Endothelial cell of umbilical vein (primary cell): Measurements from ENCODE around the gene ANKZF1. TPM values are rescaled to one million over a fixed set of nuclear protein-coding genes. Genes with fewer than 3 reads are reported as not detected.
"Not testable (repeated sequence)": the region's sequence is repeated elsewhere in the genome, so short reads cannot be mapped to it uniquely, and the experiment has no call there.

Experiments
- BruUV-seq: library from RNA; stranded (reverse); fragments of 400-500 nt; replicated peaks from 2 replicates; lab custom pipeline; 2021; lab: Mats Ljungman, UMichigan
- CTCF ChIA-PET: fragments of 300-600, 350-600 bp; sonication (Branson Sonifier 250); formaldehyde crosslinking; loops from one replicate; lab custom pipeline; 2021; ENCODE audit warnings: antibody characterized with exemption, inconsistent platforms; lab: Charles Lee
- POLR2A ChIA-PET: fragments of 300-600, 350-600 bp; sonication (Branson Sonifier 250); formaldehyde crosslinking; loops from one replicate; lab custom pipeline; 2021; ENCODE audit warnings: antibody characterized with exemption, inconsistent platforms; lab: Charles Lee
- DNase-seq: peaks from one replicate; pipeline ENCODE4 v3.0.0-alpha.2; 2011; ENCODE audit warnings: low read depth, low spot score
- FAIRE-seq: peaks from 2 replicates; lab custom pipeline; 2011; peaks lifted over from hg19 to GRCh38; lab: Jason Lieb, UNC
- H2AFZ ChIP-seq: 2 replicates; pipeline ENCODE4 v1.6.0; 2012; ENCODE audit warnings: low read depth, low read length, control low read depth, inconsistent platforms
- H3K27ac ChIP-seq: 2 replicates; pipeline ENCODE4 v1.5.1; 2011; ENCODE audit warnings: low read depth, mild to moderate bottlenecking, control low read depth, low read length, moderate library complexity; ENCODE audit not compliant: insufficient read depth
- H3K27me3 ChIP-seq, 2 experiments: 2 replicates each; pipeline versions ENCODE4 v1.6.0 to v1.6.1; 2011; ENCODE audit warnings: low read length in 2 of 2, mixed read lengths in 1 of 2; ENCODE audit not compliant: control insufficient read depth in 2 of 2, insufficient read depth in 2 of 2
- H3K36me3 ChIP-seq, 2 experiments: 2 replicates in 1 of 2; 3 replicates in 1 of 2; pipeline ENCODE4 v1.5.1; 2011; ENCODE audit warnings: low read length in 2 of 2, mild to moderate bottlenecking in 1 of 2, moderate library complexity in 1 of 2; ENCODE audit not compliant: control insufficient read depth in 2 of 2, insufficient read depth in 2 of 2; ENCODE audit errors: extremely low read depth in 1 of 2
- H3K4me1 ChIP-seq: 3 replicates; pipeline ENCODE4 v1.5.1; 2011; ENCODE audit warnings: mild to moderate bottlenecking, low read length; ENCODE audit not compliant: control insufficient read depth, insufficient read depth; ENCODE audit errors: extremely low read depth
- H3K4me2 ChIP-seq: 2 replicates; pipeline ENCODE4 v1.6.1; 2011; ENCODE audit warnings: low read length, control low read depth, mixed read lengths; ENCODE audit not compliant: insufficient read depth
- H3K4me3 ChIP-seq, 3 experiments: fragments of 200-600 bp in 1 of 3; sonication (generic), shearing (Covaris generic) in 1 of 3; replicated peaks in 1 of 3; 2 replicates each; pipeline ENCODE4 v1.5.1; 2011 to 2016; ENCODE audit warnings: control low read depth in 3 of 3, low read length in 3 of 3, mild to moderate bottlenecking in 2 of 3, inconsistent platforms in 1 of 3, low read depth in 1 of 3, moderate library complexity in 1 of 3; ENCODE audit not compliant: insufficient read depth in 1 of 3
- H3K79me2 ChIP-seq: 2 replicates; pipeline ENCODE4 v1.6.0; 2012; ENCODE audit warnings: low read length, inconsistent platforms; ENCODE audit not compliant: control insufficient read depth, insufficient read depth
- H3K9ac ChIP-seq: replicated peaks from 2 replicates; pipeline ENCODE3; 2011; ENCODE audit warnings: low read length, control low read depth; ENCODE audit not compliant: insufficient read depth; ENCODE audit errors: extremely low read depth
- H3K9me1 ChIP-seq: replicated peaks from 3 replicates; pipeline ENCODE4 v1.6.0; 2011; ENCODE audit warnings: mild to moderate bottlenecking, low read length; ENCODE audit not compliant: control insufficient read depth, insufficient read depth; ENCODE audit errors: extremely low read depth
- H3K9me3 ChIP-seq: replicated peaks from 2 replicates; pipeline ENCODE4 v1.5.1; 2012; ENCODE audit warnings: low read length, inconsistent platforms; ENCODE audit not compliant: control insufficient read depth, insufficient read depth
- H4K20me1 ChIP-seq: replicated peaks from 2 replicates; pipeline ENCODE3; 2011; ENCODE audit warnings: mild to moderate bottlenecking, low read length; ENCODE audit not compliant: control insufficient read depth, insufficient read depth; ENCODE audit errors: extremely low read depth
- POLR2A ChIP-seq: IDR thresholded peaks from 2 replicates; pipeline ENCODE4 v1.6.1; 2012; ENCODE audit warnings: low read depth, mild to moderate bottlenecking, control low read depth, low read length
- dilution Hi-C: fragments of 300-500 bp; cut with MboI; formaldehyde crosslinking; loops from one replicate; pipeline ENCODE4 v1.15.0; 2019; ENCODE audit warnings: low sequenced_read_pairs; ENCODE audit not compliant: extremely low pct_ligation_motif_present
- intact Hi-C: fragments of 100-400 bp; cut with micrococcal nuclease; formaldehyde crosslinking; loops from one replicate; pipeline ENCODE4 v1.10.0; 2022
- polyA plus RNA-seq, 4 experiments: library from polyadenylated mRNA; depleted of rRNA in 3 of 4; stranded (reverse) in 3 of 4; unstranded in 1 of 4; fragments of >200 nt; gene quantifications; 2 replicates each; pipeline versions ENCODE4 v1.2.1 to v1.2.3, GENCODE V29; 2011 to 2012; ENCODE audit warnings: missing spikeins in 1 of 4
- total RNA-seq: library from RNA; stranded (reverse); gene quantifications from 2 replicates; pipeline ENCODE4 v1.2.3, GENCODE V29; 2021
- TF ChIP-seq, protein P1 (sequence below), 2 donors: IDR thresholded peaks; 1 replicate in 1 of 2; 2 replicates in 1 of 2; pipeline ENCODE4 v1.5.1; 2011; ENCODE audit warnings: low read length in 2 of 2, mild to moderate bottlenecking in 2 of 2, moderate library complexity in 2 of 2, control low read depth in 1 of 2, inconsistent platforms in 1 of 2, low read depth in 1 of 2; ENCODE audit not compliant: insufficient read depth in 1 of 2; ENCODE audit errors: extremely low read depth in 1 of 2

The ANKZF1 gene
- total and polyA plus RNA-seq, 2 donors (not counting 3 experiments of a cell fraction or from before 2014, with no cell fraction given): 26.5 to 36.2 TPM

DNA sequence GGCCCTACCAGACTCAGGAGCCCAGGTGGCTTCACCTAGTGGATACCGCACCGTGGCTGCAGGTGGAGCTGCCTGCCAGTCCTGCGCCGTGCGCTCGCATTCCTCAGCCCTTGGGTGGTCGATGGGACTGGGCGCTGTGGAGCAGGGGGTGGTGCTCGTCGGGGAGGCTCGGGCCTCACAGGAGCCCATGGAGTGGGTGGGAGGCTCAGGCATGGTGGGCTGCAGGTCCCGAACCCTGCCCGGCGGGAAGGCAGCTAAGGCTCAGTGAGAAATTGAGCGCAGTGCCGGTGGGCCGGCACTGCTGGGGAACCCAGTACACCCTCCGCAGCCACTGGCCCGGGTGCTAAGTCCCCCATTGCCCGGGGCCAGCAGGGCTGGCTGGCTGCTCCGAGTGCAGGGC lies 28.3 kb upstream of the ANKZF1 start:
- H2AFZ ChIP-seq, intact Hi-C loops, BruUV-seq, H3K27me3 ChIP-seq, H3K4me1 ChIP-seq, POLR2A ChIA-PET, H3K4me3 ChIP-seq, H3K9me1 ChIP-seq, H3K79me2 ChIP-seq, FAIRE-seq, CTCF ChIA-PET, dilution Hi-C loops, H3K9ac ChIP-seq, H3K27ac ChIP-seq, H3K36me3 ChIP-seq, H3K4me2 ChIP-seq, H4K20me1 ChIP-seq, DNase-seq, H3K9me3 ChIP-seq: not testable (repeated sequence)

DNA sequence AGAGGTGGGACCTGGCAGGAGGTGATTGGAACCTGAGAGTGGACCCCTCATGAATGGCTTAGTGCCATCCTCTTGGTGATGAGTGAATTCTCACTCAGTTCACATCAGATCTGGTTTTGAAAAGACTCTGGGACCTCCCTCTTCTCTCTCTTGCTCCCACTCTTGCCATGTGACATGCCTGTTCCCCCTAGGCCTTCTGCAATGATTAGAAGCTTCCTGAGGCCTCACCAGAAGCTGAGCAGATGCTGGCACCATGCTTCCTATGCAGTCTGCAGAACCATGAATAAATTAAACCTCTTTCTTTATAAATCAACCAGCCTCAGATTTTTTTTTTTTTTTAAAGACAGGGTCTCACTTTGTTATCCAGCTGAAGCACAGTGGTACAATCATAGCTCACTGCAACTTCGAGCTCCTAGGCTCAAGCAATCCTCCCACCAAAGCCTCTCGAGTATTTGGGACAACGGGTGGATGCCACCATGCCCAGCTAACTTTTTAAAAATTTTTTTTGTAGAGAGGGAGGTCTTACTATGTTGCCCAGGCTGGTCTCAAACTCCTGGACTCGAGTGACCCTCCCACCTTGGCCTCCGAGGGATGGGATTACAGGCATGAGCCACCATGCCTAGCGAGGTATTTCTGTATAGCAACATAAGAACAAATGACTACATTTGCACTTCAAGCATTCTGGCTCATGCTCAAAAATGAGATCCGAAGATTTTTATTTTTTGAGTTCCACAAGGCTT lies 25.0 kb upstream of the ANKZF1 start:
- Histone ChIP-seq H3K4me1 (peaks cover 18% of the 10 kb centered on the region), H3K27ac (no peak overlapping the region), H2AFZ (no peak overlapping the region), H4K20me1 (no peaks in the 10 kb centered on the region), H3K27me3 (no peaks in the 10 kb centered on the region), H3K4me3 (no peak overlapping the region), H3K36me3 (peaks cover 0 to 5% of the 10 kb centered on the region in 2 experiments), H3K9me1 (no peaks in the 10 kb centered on the region), H3K9me3 (no peaks in the 10 kb centered on the region), H3K4me2 (no peak overlapping the region), H3K79me2 (no peaks in the 10 kb centered on the region), H3K9ac (no peak overlapping the region)
- ChIA-PET CTCF (interaction anchor here (1.2 kb wide), 1 partner anchor 19 kb away, joined by 3 read pairs; no protein-coding TSS in a partner anchor), POLR2A (no interaction called here)
- FAIRE-seq (no peak), DNase-seq (no peak)
- dilution Hi-C loops (no loop called here), intact Hi-C loops (no loop called here)
- no TSS peak for BruUV-seq
- no peak for TF ChIP-seq POLR2A
- TF ChIP-seq, protein P1, sequence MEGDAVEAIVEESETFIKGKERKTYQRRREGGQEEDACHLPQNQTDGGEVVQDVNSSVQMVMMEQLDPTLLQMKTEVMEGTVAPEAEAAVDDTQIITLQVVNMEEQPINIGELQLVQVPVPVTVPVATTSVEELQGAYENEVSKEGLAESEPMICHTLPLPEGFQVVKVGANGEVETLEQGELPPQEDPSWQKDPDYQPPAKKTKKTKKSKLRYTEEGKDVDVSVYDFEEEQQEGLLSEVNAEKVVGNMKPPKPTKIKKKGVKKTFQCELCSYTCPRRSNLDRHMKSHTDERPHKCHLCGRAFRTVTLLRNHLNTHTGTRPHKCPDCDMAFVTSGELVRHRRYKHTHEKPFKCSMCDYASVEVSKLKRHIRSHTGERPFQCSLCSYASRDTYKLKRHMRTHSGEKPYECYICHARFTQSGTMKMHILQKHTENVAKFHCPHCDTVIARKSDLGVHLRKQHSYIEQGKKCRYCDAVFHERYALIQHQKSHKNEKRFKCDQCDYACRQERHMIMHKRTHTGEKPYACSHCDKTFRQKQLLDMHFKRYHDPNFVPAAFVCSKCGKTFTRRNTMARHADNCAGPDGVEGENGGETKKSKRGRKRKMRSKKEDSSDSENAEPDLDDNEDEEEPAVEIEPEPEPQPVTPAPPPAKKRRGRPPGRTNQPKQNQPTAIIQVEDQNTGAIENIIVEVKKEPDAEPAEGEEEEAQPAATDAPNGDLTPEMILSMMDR (IDR thresholded peaks at IDR 0.05; ENCODE audit: extremely low read depth in 1 of 2, insufficient read depth in 1 of 2, low read depth in 1 of 2, low read length in 2 of 2): no peak
